Transverse colon (tissue), 4 donors: Measurements from ENCODE around the gene A1CF. TPM values are rescaled to one million over a fixed set of nuclear protein-coding genes. Genes with fewer than 3 reads are reported as not detected.
"Not testable (repeated sequence)": the region's sequence is repeated elsewhere in the genome, so short reads cannot be mapped to it uniquely, and the experiment has no call there.

Experiments used
- DNase-seq: peaks from one replicate; pipeline ENCODE4 v3.0.0-alpha.2; 2019
- H3K27ac ChIP-seq, 4 donors: fragments of 200-600 bp; sonication (generic); 2 replicates each; pipeline ENCODE4 v1.5.1; 2016 to 2018; ENCODE audit warnings: inconsistent platforms in 4 of 4
- H3K27me3 ChIP-seq: fragments of 200-600 bp; sonication (generic); 2 replicates; pipeline ENCODE4 v1.5.1; 2017; ENCODE audit warnings: inconsistent platforms
- H3K36me3 ChIP-seq, 4 donors: fragments of 200-600 bp; sonication (generic); 2 replicates each; pipeline ENCODE4 v1.5.1; 2017 to 2019; ENCODE audit warnings: inconsistent platforms in 4 of 4
- H3K4me1 ChIP-seq, 4 donors: fragments of 200-600 bp; sonication (generic); 2 replicates each; pipeline ENCODE4 v1.5.1; 2017 to 2020; ENCODE audit warnings: inconsistent platforms in 4 of 4
- H3K4me3 ChIP-seq, 4 donors: fragments of 200-600 bp; sonication (generic); 1 replicate in 1 of 4; 2 replicates in 3 of 4; pipeline versions ENCODE4 v1.5.1 to v1.6.1; 2017 to 2019; ENCODE audit warnings: inconsistent platforms in 4 of 4
- H3K9me3 ChIP-seq, 2 donors: fragments of 200-600 bp; sonication (generic); 2 replicates each; pipeline ENCODE4 v1.5.1; 2017 to 2019; ENCODE audit warnings: inconsistent platforms in 2 of 2
- EP300 ChIP-seq: sonication (generic); formaldehyde crosslinking; IDR thresholded peaks from one replicate; pipeline ENCODE4 v1.6.1; 2017; ENCODE audit warnings: antibody characterized with exemption, low read depth
- POLR2A ChIP-seq: fragments of 450-650 bp; IDR thresholded peaks from one replicate; pipeline ENCODE4 v1.6.1; 2016; ENCODE audit warnings: antibody characterized with exemption, mild to moderate bottlenecking, moderate library complexity
- POLR2AphosphoS5 ChIP-seq, 3 donors: sonication (generic); formaldehyde crosslinking; IDR thresholded peaks; one replicate each; pipeline ENCODE4 v1.6.1; 2016; ENCODE audit warnings: antibody characterized with exemption in 3 of 3
- WGBS, 2 donors: methylation state at CpG; one replicate each; pipeline ENCODE4 v1.1.5; 2018; ENCODE audit warnings: low coverage in 1 of 2; 5-methylcytosine and 5-hydroxymethylcytosine counted together
- in situ Hi-C, 4 donors: fragments of 200-750 bp; cut with MboI; loops; one replicate each; pipeline versions ENCODE4 v1.15.0 to v1.15.1; 2017; ENCODE audit warnings: low sequenced_read_pairs in 3 of 4, low pct_ligation_motif_present in 1 of 4, low pct_unique_long_range_greater_than_20kb in 1 of 4
- intact Hi-C: fragments of 100-400 bp; cut with DNase I; formaldehyde crosslinking; loops from one replicate; pipeline ENCODE4 v1.15.1; 2023; ENCODE audit warnings: low total_unique reads
- total RNA-seq, 4 donors: library from RNA; depleted of rRNA; stranded (reverse); fragments of >200 nt; gene quantifications; one replicate each; pipeline ENCODE4 v1.1.0, GENCODE V29; 2016
- TF ChIP-seq, protein P1 (sequence below), 5 experiments: fragments of 200-600 bp in 3 of 5; fragments of 450-650 bp in 2 of 5; sonication (generic) in 3 of 5; IDR thresholded peaks; 1 replicate in 2 of 5; 2 replicates in 3 of 5; pipeline ENCODE4 v1.5.1; 2016 to 2017; ENCODE audit warnings: antibody characterized with exemption in 5 of 5, inconsistent platforms in 3 of 5, mild to moderate bottlenecking in 2 of 5, moderate library complexity in 1 of 5

Gene A1CF
- total RNA-seq, 4 donors from 2014 or later: 31.0 to 90.6 (median 63.4) TPM

DNA sequence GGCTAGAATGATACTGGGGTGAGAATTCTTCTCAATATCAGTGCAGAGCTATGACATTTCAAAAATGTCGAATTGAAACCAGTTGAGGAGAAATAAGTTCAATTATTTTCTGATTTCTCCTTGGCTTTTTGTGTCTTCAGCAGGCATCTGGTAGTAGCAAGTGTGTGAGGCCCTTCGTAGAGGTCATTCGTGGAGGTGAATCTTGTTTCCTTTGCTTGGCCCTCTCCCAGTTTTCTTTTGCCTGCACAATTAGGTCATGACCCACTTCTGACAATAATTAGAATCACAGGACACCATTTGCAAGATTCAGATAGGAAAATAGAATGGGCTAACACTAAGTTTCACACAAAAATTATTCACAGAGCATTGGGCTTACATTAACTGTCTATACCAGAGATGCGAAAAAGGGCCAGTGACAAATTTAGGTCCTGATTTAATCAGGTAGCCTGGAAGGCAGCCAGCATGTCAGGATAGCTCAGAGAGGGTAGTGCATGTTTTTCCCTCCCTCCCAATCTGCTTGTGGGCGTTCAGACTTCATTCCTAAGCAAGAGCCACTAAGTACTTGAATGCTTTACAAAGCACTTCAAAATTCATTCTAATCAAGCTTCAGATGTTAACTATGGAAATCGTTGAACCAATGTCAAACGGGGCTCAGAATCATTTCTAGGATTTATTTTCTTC lies 24.0 kb upstream of the A1CF start:
- TF ChIP-seq POLR2A (no peak), EP300 (no peak), POLR2AphosphoS5 (IDR thresholded peaks at IDR 0.05) (no peak)
- TF ChIP-seq, protein P1, sequence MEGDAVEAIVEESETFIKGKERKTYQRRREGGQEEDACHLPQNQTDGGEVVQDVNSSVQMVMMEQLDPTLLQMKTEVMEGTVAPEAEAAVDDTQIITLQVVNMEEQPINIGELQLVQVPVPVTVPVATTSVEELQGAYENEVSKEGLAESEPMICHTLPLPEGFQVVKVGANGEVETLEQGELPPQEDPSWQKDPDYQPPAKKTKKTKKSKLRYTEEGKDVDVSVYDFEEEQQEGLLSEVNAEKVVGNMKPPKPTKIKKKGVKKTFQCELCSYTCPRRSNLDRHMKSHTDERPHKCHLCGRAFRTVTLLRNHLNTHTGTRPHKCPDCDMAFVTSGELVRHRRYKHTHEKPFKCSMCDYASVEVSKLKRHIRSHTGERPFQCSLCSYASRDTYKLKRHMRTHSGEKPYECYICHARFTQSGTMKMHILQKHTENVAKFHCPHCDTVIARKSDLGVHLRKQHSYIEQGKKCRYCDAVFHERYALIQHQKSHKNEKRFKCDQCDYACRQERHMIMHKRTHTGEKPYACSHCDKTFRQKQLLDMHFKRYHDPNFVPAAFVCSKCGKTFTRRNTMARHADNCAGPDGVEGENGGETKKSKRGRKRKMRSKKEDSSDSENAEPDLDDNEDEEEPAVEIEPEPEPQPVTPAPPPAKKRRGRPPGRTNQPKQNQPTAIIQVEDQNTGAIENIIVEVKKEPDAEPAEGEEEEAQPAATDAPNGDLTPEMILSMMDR (IDR thresholded peaks at IDR 0.05): no peak
- Histone ChIP-seq H3K4me3 (no peak overlapping the region), H3K27me3 (no peaks in the 10 kb centered on the region), H3K36me3 (no peaks in the 10 kb centered on the region), H3K9me3 (no peaks in the 10 kb centered on the region), H3K27ac (no peak overlapping the region), H3K4me1 (no peaks in the 10 kb centered on the region)
- DNase-seq: no peak
- in situ Hi-C loops (no loop called here), intact Hi-C loops (no loop called here)
- WGBS, 2 donors: 83 to 86% methylated on average over 7 of the region's 7 CpGs

DNA sequence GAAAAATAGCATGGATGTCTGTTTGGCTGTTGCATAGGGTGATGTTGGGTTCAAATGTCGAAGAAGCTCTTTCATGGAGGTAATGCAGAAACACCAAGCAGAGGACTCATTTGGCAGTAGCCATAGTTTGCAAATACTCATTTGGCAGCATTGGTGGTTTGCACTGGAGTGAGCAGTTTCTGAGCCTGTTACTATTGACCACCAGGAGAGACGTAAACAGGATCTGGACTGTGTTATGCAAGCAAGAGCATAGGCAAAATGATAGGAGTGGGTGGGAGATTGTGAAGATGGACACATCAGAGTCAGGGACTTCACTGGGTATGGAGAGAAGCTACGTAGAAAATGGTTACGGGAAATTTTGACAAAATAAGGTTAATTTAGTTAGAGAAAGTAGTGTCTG lies 22.9 kb upstream of the A1CF start:
- Histone ChIP-seq H3K27ac (no peak overlapping the region), H3K36me3 (no peaks in the 10 kb centered on the region), H3K9me3 (no peaks in the 10 kb centered on the region), H3K27me3 (no peaks in the 10 kb centered on the region), H3K4me1 (no peaks in the 10 kb centered on the region), H3K4me3 (no peak overlapping the region)
- intact Hi-C loops: no loop called here
- in situ Hi-C loops: no loop called here
- 87 to 90% methylated on average over 4 of the region's 4 CpGs for WGBS, 2 donors
- TF ChIP-seq, protein P1 (IDR thresholded peaks at IDR 0.05): no peak
- no peak for TF ChIP-seq POLR2A
- no peak for TF ChIP-seq EP300
- DNase-seq: no peak

DNA sequence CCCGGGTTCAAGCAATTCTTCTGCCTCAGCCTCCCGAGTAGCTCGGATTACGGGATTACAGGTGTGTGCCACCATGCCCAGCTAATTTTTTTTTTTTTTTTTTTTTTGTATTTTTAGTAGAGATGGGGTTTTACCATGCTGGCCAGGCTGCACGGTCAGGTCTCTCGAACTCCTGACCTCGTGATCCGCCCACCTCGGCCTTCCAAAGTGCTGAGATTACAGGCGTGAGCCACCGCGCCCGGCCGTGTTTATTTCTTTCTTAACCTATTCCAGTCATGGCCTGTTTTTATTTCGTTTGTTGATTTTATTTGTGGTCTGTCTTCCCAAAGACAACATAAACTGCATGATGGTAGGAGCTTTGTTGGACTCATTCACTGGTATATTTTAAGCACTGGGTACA lies 20.4 kb upstream of the A1CF start:
- DNase-seq, intact Hi-C loops: not testable (repeated sequence)
- 91 to 92% methylated on average over 15 of the region's 15 CpGs for WGBS, 2 donors

DNA sequence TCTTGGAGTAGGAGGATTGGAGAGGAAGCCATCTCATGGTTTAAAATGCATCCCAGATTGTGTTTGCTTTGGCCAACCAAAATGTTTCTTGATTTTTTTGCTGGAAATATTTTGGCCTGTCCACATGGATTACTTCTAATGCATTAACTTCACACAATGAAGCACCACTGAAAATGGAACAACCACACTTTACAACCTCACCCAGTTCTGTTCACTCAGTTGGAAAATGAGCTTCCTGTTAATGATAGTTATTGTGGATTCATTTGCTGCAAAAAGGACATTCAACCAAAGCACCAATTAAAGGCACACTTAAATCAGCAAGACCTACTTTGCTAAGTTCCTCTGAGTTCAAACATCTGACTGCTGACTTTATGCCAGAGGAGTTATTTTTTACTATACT lies 11.3 kb upstream of the A1CF start:
- intact Hi-C loops: no loop called here
- no peak for DNase-seq
- TF ChIP-seq EP300 (no peak), POLR2AphosphoS5 (IDR thresholded peaks at IDR 0.05) (no peak), POLR2A (no peak)
- TF ChIP-seq, protein P1 (IDR thresholded peaks at IDR 0.05): no peak
- H3K27ac ChIP-seq: no peak overlapping the region
- H3K9me3 ChIP-seq: no peaks in the 10 kb centered on the region
- no peak overlapping the region for H3K4me3 ChIP-seq
- no peaks in the 10 kb centered on the region for H3K36me3 ChIP-seq
- H3K4me1 ChIP-seq: no peaks in the 10 kb centered on the region
- in situ Hi-C loops: no loop called here
- no peaks in the 10 kb centered on the region for H3K27me3 ChIP-seq

More for the DNA sequence above, 20.4 kb upstream of the A1CF start:
- H3K36me3 ChIP-seq, H3K27me3 ChIP-seq, H3K9me3 ChIP-seq, H3K4me1 ChIP-seq, H3K27ac ChIP-seq, in situ Hi-C loops, H3K4me3 ChIP-seq: not testable (repeated sequence)

DNA sequence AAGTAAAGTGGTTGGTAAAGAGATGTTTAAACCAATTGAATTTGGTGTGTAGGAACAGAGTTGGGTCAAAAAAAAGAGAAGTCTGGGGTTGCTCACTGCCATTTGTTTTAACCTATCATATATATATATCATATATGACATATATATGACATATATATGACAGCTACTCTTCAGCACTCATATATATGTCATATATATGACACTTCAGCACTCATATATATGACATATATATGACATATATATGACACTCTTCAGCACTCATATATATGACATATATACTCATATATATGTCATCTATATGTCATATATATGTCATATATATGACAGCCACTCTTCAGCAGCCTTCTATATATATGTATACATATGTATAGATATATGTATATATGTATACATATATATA lies 8.9 kb upstream of the A1CF start:
- no peaks in the 10 kb centered on the region for H3K36me3 ChIP-seq
- DNase-seq: no peak
- no peak overlapping the region for H3K27ac ChIP-seq
- in situ Hi-C loops (no loop called here), intact Hi-C loops (no loop called here)
- no peaks in the 10 kb centered on the region for H3K4me1 ChIP-seq
- no peaks in the 10 kb centered on the region for H3K27me3 ChIP-seq
- no peaks in the 10 kb centered on the region for H3K9me3 ChIP-seq
- TF ChIP-seq POLR2A (no peak), POLR2AphosphoS5 (IDR thresholded peaks at IDR 0.05) (no peak), EP300 (no peak)
- TF ChIP-seq, protein P1 (IDR thresholded peaks at IDR 0.05): no peak
- H3K4me3 ChIP-seq: no peak overlapping the region
